ENCODE results near the gene TENM3.

TENM3 gene

DNA sequence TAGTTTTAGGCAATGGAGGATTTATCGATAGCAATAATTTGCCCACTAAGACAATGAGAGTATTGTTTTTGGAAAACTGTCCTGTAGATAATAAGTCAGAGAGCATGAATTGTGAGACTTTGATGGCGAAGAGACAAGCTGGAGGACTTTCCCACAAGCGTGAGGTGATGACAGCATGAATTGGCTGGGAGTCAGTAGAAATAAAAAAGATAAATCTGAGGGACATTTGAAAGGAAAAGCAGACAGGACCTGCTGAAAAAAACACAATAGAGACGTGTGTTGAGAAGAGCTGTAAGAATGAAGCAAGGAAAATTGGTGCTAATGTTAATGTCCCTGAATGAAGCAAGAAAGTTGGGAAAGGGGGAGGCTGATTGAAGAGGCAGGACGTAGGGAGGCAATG lies 440.5 kb downstream of the TENM3 start:
- TF ChIP-seq ZNF274 (IDR thresholded peaks at IDR 0.05; ENCODE audit: low read depth, low read length), result no peak
- no peak overlapping the region for H3K4me3 ChIP-seq (ENCODE audit: low read length)

DNA sequence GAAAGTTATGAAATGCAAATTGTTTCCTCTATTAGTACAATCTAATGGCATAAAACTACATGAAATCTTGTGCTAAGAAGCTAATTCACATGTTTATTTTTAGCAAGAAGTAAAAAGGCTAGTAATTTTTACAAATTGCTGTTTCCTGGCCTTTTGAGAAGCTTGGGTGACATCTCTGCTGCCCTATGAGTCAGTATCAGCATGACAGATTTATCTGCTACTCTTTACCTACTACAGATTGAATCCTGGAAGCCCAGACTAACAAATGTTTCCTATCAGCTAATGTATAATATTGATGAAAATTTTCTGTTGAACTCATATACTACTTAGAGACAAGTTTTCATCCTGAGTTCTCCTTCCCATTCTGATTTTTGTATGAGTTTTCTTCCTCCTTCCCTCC lies 441.6 kb downstream of the TENM3 start:
- no peak overlapping the region for H3K4me3 ChIP-seq (ENCODE audit: low read length)
- no peak for TF ChIP-seq ZNF274 (IDR thresholded peaks at IDR 0.05; ENCODE audit: low read depth, low read length)

DNA sequence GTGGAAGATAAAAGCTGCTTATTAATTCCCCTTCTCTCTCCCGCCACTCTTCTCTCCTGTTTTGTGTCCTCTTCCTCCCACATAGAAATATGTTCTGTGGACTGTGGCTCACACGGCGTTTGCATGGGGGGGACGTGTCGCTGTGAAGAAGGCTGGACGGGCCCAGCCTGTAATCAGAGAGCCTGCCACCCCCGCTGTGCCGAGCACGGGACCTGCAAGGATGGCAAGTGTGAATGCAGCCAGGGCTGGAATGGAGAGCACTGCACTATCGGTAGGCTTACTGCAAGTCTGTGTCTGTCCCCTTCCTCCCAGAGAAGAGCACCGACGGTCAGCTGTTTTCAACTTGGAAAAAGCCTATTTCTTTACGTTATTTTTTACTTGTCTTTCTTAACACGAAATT lies 444.9 kb downstream of the TENM3 start:
- no peak overlapping the region for H3K4me3 ChIP-seq (ENCODE audit: low read length)
- no peak for TF ChIP-seq ZNF274 (IDR thresholded peaks at IDR 0.05; ENCODE audit: low read depth, low read length)

DNA sequence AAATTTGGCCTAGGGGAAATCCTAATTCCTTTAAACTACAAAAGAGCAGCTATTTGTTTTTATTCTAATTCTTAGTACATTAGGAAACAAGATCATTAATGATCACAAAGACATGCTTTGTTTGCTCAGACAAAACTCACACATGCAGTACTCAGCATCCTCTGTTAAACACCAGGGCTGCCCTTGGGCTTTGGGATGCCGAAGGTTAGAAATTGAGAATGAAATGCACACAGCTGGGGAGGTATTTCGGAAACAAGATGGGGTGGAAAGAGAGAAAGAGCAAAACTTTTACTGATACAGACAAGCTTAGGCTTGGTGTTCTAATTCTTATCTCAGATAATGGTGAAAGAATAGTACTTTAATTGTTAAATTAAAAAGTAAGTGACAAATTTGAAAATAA lies 451.3 kb downstream of the TENM3 start:
- no peak for TF ChIP-seq ZNF274 (IDR thresholded peaks at IDR 0.05; ENCODE audit: low read depth, low read length)
- no peak overlapping the region for H3K4me3 ChIP-seq (ENCODE audit: low read length)

DNA sequence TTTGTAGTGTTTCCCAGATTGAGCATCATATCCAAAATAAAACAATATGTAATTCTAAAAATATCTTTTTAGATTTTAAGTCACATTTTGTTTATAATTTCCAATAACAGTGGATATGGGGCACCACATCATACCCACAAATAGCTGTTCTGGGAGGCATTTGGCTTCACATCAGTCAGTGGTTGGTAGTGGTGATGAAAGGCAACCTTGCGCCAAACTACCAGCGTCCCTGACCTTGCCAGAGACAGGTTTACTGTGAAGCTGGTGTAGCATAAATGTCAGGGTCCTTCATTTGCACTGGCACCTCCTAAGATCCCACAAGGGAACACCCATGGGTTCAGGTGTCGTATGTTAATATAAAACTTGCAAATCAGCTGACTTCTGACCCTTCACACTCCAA lies 451.8 kb downstream of the TENM3 start:
- no peak for TF ChIP-seq ZNF274 (IDR thresholded peaks at IDR 0.05; ENCODE audit: low read depth, low read length)
- H3K4me3 ChIP-seq (ENCODE audit: low read length), result no peak overlapping the region

DNA sequence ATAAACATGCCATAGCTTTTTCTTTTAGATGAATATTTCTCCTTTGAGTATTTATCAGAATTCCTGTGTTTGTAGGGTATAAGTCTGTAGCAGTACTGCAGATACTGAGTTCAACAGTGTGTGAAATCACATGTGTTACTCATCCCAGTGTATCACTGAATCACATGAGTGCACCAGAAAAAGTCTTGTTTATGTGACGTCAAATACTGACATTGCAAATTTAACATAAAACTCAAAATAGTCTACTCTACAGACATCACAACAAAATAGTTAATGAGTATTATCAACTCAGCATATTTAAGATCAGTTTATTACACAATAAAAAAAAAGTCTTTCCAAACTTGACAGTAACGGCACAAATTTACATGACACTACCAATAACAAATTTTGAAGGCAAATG lies 452.6 kb downstream of the TENM3 start:
- no peak for TF ChIP-seq ZNF274 (IDR thresholded peaks at IDR 0.05; ENCODE audit: low read depth, low read length)
- no peak overlapping the region for H3K4me3 ChIP-seq (ENCODE audit: low read length)

DNA sequence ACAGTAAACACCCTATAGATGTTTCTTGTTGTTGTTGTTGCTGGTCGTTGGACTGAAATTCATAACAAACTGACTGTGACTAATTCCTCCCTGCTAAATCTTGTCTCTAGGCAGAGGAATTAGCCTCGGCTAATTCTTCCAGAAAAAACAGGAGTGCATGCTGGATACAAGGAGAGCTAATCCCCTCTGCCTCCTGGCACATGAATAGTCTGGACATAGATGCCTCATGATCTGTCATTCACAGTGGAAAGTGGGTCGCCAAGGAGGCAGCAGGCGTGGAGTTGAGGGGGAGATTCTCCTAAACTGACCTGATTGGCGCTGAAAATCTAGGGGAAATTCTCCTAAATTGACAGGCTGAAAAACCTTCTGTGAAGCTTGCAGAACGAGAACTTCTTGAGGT lies 453.9 kb downstream of the TENM3 start:
- no peak overlapping the region for H3K4me3 ChIP-seq (ENCODE audit: low read length)
- no peak for TF ChIP-seq ZNF274 (IDR thresholded peaks at IDR 0.05; ENCODE audit: low read depth, low read length)

DNA sequence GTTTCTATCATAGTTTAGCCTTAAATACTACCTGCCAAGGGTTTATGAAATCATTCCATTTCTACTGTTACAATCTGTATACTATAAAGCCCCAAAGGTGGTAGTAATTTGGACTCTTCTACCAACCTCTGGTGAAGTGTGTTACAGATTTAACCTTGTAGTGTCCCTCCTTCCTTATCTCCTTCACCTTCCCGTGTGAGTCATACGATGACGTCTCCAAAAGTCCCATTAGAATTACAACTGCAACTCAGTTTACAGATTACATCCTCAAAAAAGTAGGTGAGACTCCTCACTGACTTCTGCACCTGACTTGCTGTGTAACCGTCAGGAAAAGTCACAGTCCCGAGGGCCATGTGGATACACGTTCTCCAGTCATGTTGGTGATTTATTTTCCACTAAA lies 455.0 kb downstream of the TENM3 start:
- no peak for TF ChIP-seq ZNF274 (IDR thresholded peaks at IDR 0.05; ENCODE audit: low read depth, low read length)
- H3K4me3 ChIP-seq (ENCODE audit: low read length), result no peak overlapping the region

DNA sequence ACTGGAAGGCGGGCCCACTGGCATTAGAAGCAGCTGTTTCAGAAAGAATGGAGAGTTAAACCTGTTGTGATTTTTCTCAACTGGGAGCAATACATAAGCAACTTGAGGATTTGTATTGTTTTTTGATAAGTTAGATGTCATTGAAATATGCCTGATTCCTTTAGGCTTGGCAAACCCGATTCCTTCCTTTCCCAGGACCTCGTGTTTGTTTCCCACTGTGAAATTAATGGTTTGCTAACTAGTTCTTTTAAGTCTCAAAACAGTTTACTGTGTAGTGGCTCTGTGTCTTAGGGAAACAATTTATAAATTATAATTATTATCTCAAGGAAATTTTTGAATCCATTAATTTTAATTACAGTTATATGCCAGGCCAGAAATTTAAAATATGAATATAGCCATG lies 456.0 kb downstream of the TENM3 start:
- H3K4me3 ChIP-seq (ENCODE audit: low read length), result no peak overlapping the region
- no peak for TF ChIP-seq ZNF274 (IDR thresholded peaks at IDR 0.05; ENCODE audit: low read depth, low read length)

DNA sequence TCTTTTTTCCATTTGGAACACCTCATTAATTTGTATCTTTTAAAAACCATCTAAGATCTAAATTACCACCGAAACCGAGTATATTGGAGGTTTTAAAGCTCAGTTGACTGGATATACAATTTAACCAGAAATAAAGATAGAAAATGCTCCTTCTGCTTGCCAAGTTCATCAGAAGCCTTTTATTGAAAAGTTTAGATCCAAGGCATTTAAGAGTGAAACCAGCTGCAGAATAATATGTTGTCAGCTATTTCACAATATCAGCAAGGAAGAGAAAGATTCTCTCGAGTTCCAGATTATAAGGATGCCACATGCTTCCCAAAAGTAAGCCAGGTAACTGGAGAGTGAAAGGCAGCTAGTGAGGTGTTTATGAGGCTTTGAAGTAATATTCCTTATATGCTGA lies 456.6 kb downstream of the TENM3 start:
- H3K4me3 ChIP-seq (ENCODE audit: low read length), result no peak overlapping the region
- no peak for TF ChIP-seq ZNF274 (IDR thresholded peaks at IDR 0.05; ENCODE audit: low read depth, low read length)

DNA sequence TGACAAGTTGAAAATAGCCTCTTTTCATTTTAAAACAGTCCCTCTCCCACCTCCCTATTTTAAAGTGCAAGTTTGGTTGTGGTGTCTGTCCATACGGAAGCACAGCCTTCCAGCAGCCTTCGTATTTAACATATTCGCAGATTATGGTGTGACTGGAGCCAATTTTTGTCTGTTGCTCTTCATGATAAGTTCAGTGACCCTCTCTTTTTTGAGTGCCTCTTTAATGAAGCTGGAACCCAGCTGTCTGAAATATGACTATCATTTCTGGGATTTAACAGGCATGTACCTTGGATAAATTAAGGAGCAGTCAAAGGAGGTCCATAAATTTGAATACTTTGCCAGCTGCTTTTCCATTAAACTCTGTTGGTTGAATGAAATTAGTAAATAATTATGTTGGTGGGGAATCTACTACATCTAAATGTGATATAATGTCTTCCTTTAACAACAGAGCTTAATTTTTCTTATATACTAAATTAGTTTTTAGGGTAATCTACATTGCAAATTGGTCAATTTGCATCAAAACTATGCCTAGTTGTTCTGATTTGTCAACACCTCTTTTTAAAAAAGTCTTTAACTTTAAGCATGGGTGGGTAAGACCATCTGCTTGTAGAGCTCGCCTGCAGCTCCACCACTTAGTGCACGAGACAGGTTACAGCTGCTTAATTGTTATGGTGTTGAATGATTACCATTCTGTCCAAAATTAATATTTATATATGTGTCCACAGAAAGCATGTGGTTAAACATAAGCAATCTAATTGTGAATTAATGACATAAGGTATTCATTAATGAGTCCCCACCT lies 457.4 kb downstream of the TENM3 start:
- no peak for TF ChIP-seq ZNF274 (IDR thresholded peaks at IDR 0.05; ENCODE audit: low read depth, low read length)
- no peak overlapping the region for H3K4me3 ChIP-seq (ENCODE audit: low read length)

DNA sequence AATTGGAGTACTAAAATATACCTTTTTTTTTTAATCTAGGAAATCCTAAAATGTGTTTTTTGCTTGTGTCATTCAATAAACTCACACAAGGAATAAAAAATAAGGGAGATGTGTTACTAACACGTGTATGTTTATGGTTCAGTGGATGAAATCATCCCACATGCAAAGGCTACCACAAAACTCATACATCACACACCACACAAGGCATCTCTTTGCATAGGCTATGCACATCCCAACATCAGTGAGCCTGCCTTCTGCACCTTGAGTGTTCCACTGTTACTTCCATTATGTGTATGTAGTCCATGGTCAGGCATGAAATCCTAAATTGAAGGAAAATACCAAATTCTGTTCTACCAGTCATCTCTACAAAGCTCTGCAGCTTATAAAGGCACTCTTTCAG lies 460.9 kb downstream of the TENM3 start:
- H3K4me3 ChIP-seq (ENCODE audit: low read length), result no peak overlapping the region
- TF ChIP-seq ZNF274 (IDR thresholded peaks at IDR 0.05; ENCODE audit: low read depth, low read length), result no peak

DNA sequence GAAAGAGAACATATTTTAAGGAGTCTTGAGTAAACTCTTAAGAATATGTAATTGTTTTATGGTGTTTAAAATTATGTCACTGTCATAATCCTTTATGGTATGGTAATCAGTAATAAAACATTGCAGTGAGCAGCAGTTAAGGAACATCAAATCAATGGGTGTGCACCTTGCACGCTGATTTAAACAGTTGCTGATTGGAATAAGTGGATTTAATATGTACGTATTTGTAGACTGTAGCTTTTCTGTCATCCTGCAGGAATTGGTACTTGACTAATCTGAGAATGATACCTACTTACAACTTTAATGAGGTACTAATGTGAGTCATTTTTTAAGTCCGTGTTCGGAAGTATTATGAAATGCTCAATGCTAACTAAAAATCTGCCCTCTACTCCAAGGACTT lies 461.7 kb downstream of the TENM3 start:
- H3K4me3 ChIP-seq (ENCODE audit: low read length), result no peak overlapping the region
- TF ChIP-seq ZNF274 (IDR thresholded peaks at IDR 0.05; ENCODE audit: low read depth, low read length), result no peak

DNA sequence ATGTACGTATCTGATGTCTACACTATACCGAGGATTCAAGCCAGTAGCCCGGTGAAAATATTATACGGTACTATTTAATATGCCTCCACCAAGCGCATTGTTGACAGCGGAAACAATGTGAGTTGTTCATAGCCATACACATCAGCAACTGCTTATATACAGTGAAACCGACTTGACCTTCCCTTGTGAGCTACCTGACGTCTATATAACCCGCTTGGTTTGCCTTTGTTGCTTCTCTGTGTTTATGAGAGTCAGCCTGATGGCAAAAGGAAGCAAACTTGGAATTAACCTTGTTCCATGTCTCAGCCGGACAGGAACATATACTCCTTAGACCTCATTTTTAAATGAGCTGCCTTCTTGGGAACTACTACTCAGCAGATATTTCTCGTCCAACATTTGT lies 462.2 kb downstream of the TENM3 start:
- TF ChIP-seq ZNF274 (IDR thresholded peaks at IDR 0.05; ENCODE audit: low read depth, low read length), result no peak
- no peak overlapping the region for H3K4me3 ChIP-seq (ENCODE audit: low read length)

DNA sequence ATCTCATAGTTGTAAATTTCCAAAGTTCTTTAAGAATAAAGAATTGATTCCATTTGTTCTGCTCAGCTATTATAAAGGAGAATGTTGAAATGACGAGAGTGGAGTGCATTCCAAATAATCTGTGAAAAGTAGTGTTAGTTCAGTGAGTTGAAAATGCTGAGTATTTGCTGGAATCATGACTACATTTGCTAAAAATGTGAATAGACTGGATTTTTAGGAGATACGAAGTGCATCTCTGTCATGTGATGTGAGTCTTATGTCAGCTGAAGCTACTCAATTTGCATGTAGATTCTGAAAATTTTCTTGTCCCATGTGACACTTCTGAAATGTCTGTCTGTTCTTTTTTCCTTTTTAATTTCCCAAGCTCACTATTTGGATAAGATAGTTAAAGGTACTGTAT lies 468.0 kb downstream of the TENM3 start:
- H3K4me3 ChIP-seq (ENCODE audit: low read length), result no peak overlapping the region
- TF ChIP-seq ZNF274 (IDR thresholded peaks at IDR 0.05; ENCODE audit: low read depth, low read length), result no peak

DNA sequence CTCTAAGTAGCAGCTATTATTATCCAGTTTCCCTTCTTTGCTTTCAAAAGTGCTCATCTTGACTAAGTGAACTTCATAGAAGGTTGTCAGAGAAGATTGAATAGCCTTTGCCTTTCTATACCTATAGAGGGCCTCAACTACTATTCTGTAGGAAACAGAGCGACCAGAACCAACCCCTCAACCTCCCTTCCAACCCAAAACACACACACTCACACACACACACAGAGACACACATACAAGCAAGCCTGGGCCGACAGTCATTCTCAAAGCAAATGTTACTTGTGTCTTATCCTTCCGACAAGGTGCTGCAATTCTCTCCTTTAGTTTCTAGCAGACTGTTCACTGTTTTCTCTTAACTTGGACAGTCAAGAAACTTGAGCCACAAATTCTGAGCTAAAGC lies 472.3 kb downstream of the TENM3 start:
- no peak for TF ChIP-seq ZNF274 (IDR thresholded peaks at IDR 0.05; ENCODE audit: low read depth, low read length)
- no peak overlapping the region for H3K4me3 ChIP-seq (ENCODE audit: low read length)
